HCT116 (cell line): ENCODE data around the gene CAPNS1. TPM values are rescaled to one million over a fixed set of nuclear protein-coding genes. Genes with fewer than 3 reads are reported as not detected.

ENCODE experiments used
- ATAC-seq: fragments of 200-7000 bp; cut with Tn5 transposase; 2 replicates; pipeline ENCODE4 v1.9.1; 2020; ENCODE audit warnings: mild to moderate bottlenecking, moderate library complexity
- BruUV-seq: library from RNA; stranded (reverse); fragments of 400-500 nt; replicated peaks from 2 replicates; lab custom pipeline; 2021; lab: Mats Ljungman, UMichigan
- CTCF ChIA-PET: fragments of 300-600 bp; sonication (Branson Sonifier 250); formaldehyde crosslinking; loops from one replicate; lab custom pipeline; 2021; ENCODE audit warnings: antibody characterized with exemption; lab: Charles Lee
- POLR2A ChIA-PET: fragments of 300-600, 350-600 bp; sonication (Branson Sonifier 250); formaldehyde crosslinking; loops from one replicate; lab custom pipeline; 2021; ENCODE audit warnings: antibody characterized with exemption; lab: Charles Lee
- RAD21 ChIA-PET, 2 experiments: fragments of 300-600 bp; sonication (Branson Sonifier 250); formaldehyde crosslinking; loops; one replicate each; lab custom pipeline; 2023; ENCODE audit warnings: low total read pairs in 2 of 2; ENCODE audit not compliant: uncharacterized antibody in 2 of 2, unreplicated experiment in 2 of 2, low non-redundant PET in 1 of 2; lab: Charles Lee
- DNase-seq: peaks from one replicate; pipeline ENCODE4 v3.0.0-alpha.2; 2010; ENCODE audit warnings: low read depth, low spot score
- H2AFZ ChIP-seq: fragments of 200-600 bp; shearing (Covaris generic), sonication (generic); 2 replicates; pipeline ENCODE4 v1.6.1; 2017; ENCODE audit warnings: low read depth, mixed run types, mixed read lengths, antibody characterized with exemption, low read length; ENCODE audit not compliant: poor library complexity, severe bottlenecking
- H3K27ac ChIP-seq: 2 replicates; pipeline ENCODE4 v1.5.1; 2012; ENCODE audit warnings: low read depth, low read length
- H3K27me3 ChIP-seq: fragments of 200-600 bp; sonication (generic); 2 replicates; pipeline ENCODE4 v1.6.1; 2016; ENCODE audit warnings: mixed run types, low read length, mixed read lengths; ENCODE audit not compliant: insufficient read depth
- H3K36me3 ChIP-seq, 2 experiments: fragments of 200-500 bp in 1 of 2; fragments of 200-600 bp in 1 of 2; sonication (Bioruptor generic) in 1 of 2; sonication (generic) in 1 of 2; 2 replicates each; pipeline versions ENCODE4 v1.5.1 to v1.6.1; 2014 to 2016; ENCODE audit warnings: low read length in 2 of 2, inconsistent platforms in 1 of 2, mixed read lengths in 1 of 2, mixed run types in 1 of 2; ENCODE audit not compliant: insufficient read depth in 2 of 2, control insufficient read depth in 1 of 2
- H3K4me1 ChIP-seq, 2 experiments: fragments of 200-600 bp in 1 of 2; sonication (generic) in 1 of 2; 2 replicates each; pipeline versions ENCODE4 v1.5.1 to v1.6.1; 2012 to 2017; ENCODE audit warnings: low read length in 2 of 2, inconsistent platforms in 1 of 2, mild to moderate bottlenecking in 1 of 2, mixed read lengths in 1 of 2, mixed run types in 1 of 2, moderate library complexity in 1 of 2; ENCODE audit not compliant: insufficient read depth in 2 of 2, control insufficient read depth in 1 of 2
- H3K4me2 ChIP-seq: fragments of 200-600 bp; sonication (generic); 2 replicates; pipeline ENCODE4 v1.6.1; 2017; ENCODE audit warnings: mixed run types, low read length, mixed read lengths
- H3K4me3 ChIP-seq, 2 experiments: fragments of 200-600 bp in 1 of 2; sonication (generic) in 1 of 2; replicated peaks in 1 of 2; 2 replicates each; pipeline ENCODE4 v1.5.1; 2011 to 2016; ENCODE audit warnings: low read length in 2 of 2, control low read depth in 1 of 2, low read depth in 1 of 2, mild to moderate bottlenecking in 1 of 2, mixed read lengths in 1 of 2, mixed run types in 1 of 2
- H3K79me2 ChIP-seq: fragments of 200-600 bp; sonication (generic); 2 replicates; pipeline ENCODE4 v1.6.1; 2017; ENCODE audit warnings: mild to moderate bottlenecking, mixed run types, low read length, moderate library complexity, mixed read lengths; ENCODE audit not compliant: insufficient read depth
- H3K9ac ChIP-seq: fragments of 200-600 bp; sonication (generic); 2 replicates; pipeline ENCODE4 v1.6.1; 2016; ENCODE audit warnings: low read length, mixed read lengths
- H3K9me2 ChIP-seq: fragments of 200-600 bp; sonication (generic), shearing (Covaris generic); 2 replicates; pipeline ENCODE4 v1.6.1; 2017; ENCODE audit warnings: mixed run types, mild to moderate bottlenecking, moderate library complexity; ENCODE audit not compliant: insufficient read depth
- H3K9me3 ChIP-seq, 2 experiments: fragments of 200-500 bp in 1 of 2; fragments of 200-600 bp in 1 of 2; sonication (Bioruptor generic) in 1 of 2; sonication (generic) in 1 of 2; 2 replicates each; pipeline ENCODE4 v1.6.1; 2014 to 2017; ENCODE audit warnings: low read length in 2 of 2, mixed read lengths in 2 of 2, inconsistent platforms in 1 of 2, low read depth in 1 of 2, mild to moderate bottlenecking in 1 of 2, mixed run types in 1 of 2, moderate library complexity in 1 of 2; ENCODE audit not compliant: control insufficient read depth in 1 of 2, insufficient read depth in 1 of 2
- H4K20me1 ChIP-seq: fragments of 200-600 bp; sonication (generic), shearing (Covaris generic); 2 replicates; pipeline ENCODE4 v1.6.1; 2017; ENCODE audit warnings: mixed run types, mild to moderate bottlenecking, moderate library complexity; ENCODE audit not compliant: insufficient read depth
- CBX3 ChIP-seq: IDR thresholded peaks from 2 replicates; pipeline ENCODE4 v1.6.1; 2012; ENCODE audit warnings: low read depth
- CEBPB ChIP-seq: IDR thresholded peaks from 2 replicates; pipeline ENCODE4 v1.6.1; 2012; ENCODE audit warnings: low read depth
- CTCF ChIP-seq, 3 experiments: fragments of 200-600 bp in 1 of 3; sonication (generic) in 1 of 3; IDR thresholded peaks in 2 of 3; conservative IDR thresholded peaks in 1 of 3; 2 replicates each; pipeline ENCODE4 v1.5.1; 2012 to 2017; ENCODE audit warnings: low read depth in 2 of 3, low read length in 2 of 3, antibody characterized with exemption in 1 of 3, borderline replicate concordance in 1 of 3, control low read depth in 1 of 3, mild to moderate bottlenecking in 1 of 3, mixed read lengths in 1 of 3, mixed run types in 1 of 3, moderate library complexity in 1 of 3; ENCODE audit not compliant: insufficient read depth in 1 of 3
- EGR1 ChIP-seq: IDR thresholded peaks from 2 replicates; pipeline ENCODE4 v1.6.1; 2012; ENCODE audit warnings: low read depth
- ELF1 ChIP-seq: IDR thresholded peaks from 2 replicates; pipeline ENCODE4 v1.6.1; 2012; ENCODE audit warnings: low read depth, borderline replicate concordance
- JUND ChIP-seq: IDR thresholded peaks from 2 replicates; pipeline ENCODE4 v1.6.1; 2012
- MAX ChIP-seq: IDR thresholded peaks from 2 replicates; pipeline ENCODE4 v1.6.1; 2012
- POLR2A ChIP-seq: IDR thresholded peaks from 2 replicates; pipeline ENCODE4 v1.7.0; 2011; ENCODE audit warnings: borderline replicate concordance; ENCODE audit not compliant: insufficient read depth, insufficient read length; ENCODE audit errors: extremely low read depth
- POLR2AphosphoS5 ChIP-seq: IDR thresholded peaks from 2 replicates; pipeline ENCODE4 v1.6.1; 2011; ENCODE audit warnings: mild to moderate bottlenecking, low read depth, low read length, moderate library complexity
- RAD21 ChIP-seq: IDR thresholded peaks from 2 replicates; pipeline ENCODE4 v1.6.1; 2012; ENCODE audit warnings: low read depth, mild to moderate bottlenecking
- REST ChIP-seq: IDR thresholded peaks from 2 replicates; pipeline ENCODE4 v1.6.1; 2012; ENCODE audit warnings: low read depth
- SIN3A ChIP-seq: IDR thresholded peaks from 2 replicates; pipeline ENCODE4 v1.6.1; 2012; ENCODE audit warnings: low read depth
- SRF ChIP-seq: IDR thresholded peaks from 2 replicates; pipeline ENCODE4 v1.6.1; 2012; ENCODE audit warnings: low read depth
- TCF7L2 ChIP-seq: IDR thresholded peaks from 2 replicates; pipeline ENCODE4 v1.7.0; 2011; ENCODE audit warnings: borderline replicate concordance, inconsistent platforms; ENCODE audit not compliant: insufficient read depth, insufficient read length; ENCODE audit errors: extremely low read depth
- YY1 ChIP-seq: IDR thresholded peaks from 2 replicates; pipeline ENCODE4 v1.6.1; 2011; ENCODE audit warnings: low read length, low read depth, moderate library complexity, mild to moderate bottlenecking; ENCODE audit not compliant: insufficient replicate concordance; ENCODE audit errors: extremely low read depth
- ZBTB33 ChIP-seq: IDR thresholded peaks from 2 replicates; pipeline ENCODE4 v1.6.1; 2011; ENCODE audit warnings: mild to moderate bottlenecking, low read length, moderate library complexity; ENCODE audit not compliant: insufficient replicate concordance; ENCODE audit errors: extremely low read depth
- ZFX ChIP-seq: fragments of 450-650 bp; IDR thresholded peaks from 2 replicates; pipeline ENCODE4 v1.6.1; 2017
- intact Hi-C: fragments of 100-400 bp; cut with micrococcal nuclease; formaldehyde crosslinking; loops from 2 replicates; pipeline ENCODE4 v1.10.0; 2022
- total RNA-seq: library from RNA; stranded (reverse); gene quantifications from one replicate; pipeline ENCODE4 v1.2.1, GENCODE V29; 2021; ENCODE audit not compliant: unreplicated experiment

Gene CAPNS1
- total RNA-seq, 1 experiment from 2014 or later: 621 TPM

- no peaks in the 10 kb centered on the region for H3K27me3 ChIP-seq
- TF ChIP-seq JUND: no peak
- no peak for TF ChIP-seq SRF
- no peak for TF ChIP-seq POLR2A
- no peak for TF ChIP-seq MAX
- no peak for TF ChIP-seq SIN3A
- TF ChIP-seq CBX3: no peak
- TF ChIP-seq TCF7L2: no peak
- TF ChIP-seq ELF1: no peak
- no peak for TF ChIP-seq POLR2AphosphoS5
- no peak for TF ChIP-seq ZFX
- TF ChIP-seq YY1: no peak
- TF ChIP-seq ZBTB33: no peak
- TF ChIP-seq CEBPB: no peak
- TF ChIP-seq EGR1: no peak
- no peak for TF ChIP-seq REST
- TF ChIP-seq CTCF (IDR thresholded peaks at IDR 0.05 in 2 of 3, conservative IDR thresholded peaks at IDR 0.05 in 1 of 3; ENCODE audit: borderline replicate concordance in 1 of 3, insufficient read depth in 1 of 3, low read depth in 2 of 3, low read length in 2 of 3): no peak
- TF ChIP-seq RAD21: no peak
- TF ChIP-seq, all 23 proteins: peak for 0
- BruUV-seq: no TSS peak
- H4K20me1 ChIP-seq: no peaks in the 10 kb centered on the region
- H2AFZ ChIP-seq: no peak overlapping the region
- peaks cover 20 to 45% of the 10 kb centered on the region in 2 experiments for H3K36me3 ChIP-seq
- H3K9me2 ChIP-seq: no peaks in the 10 kb centered on the region
- no peak for DNase-seq
- ChIA-PET POLR2A (interaction anchor here (1.4 kb wide), 1 partner anchor 23 kb away, joined by 4 read pairs; no protein-coding TSS in a partner anchor), RAD21 (no interaction called here), CTCF (no interaction called here)
- no peak overlapping the region for H3K27ac ChIP-seq
- no peak overlapping the region for H3K4me2 ChIP-seq
- H3K9ac ChIP-seq: no peak overlapping the region
- no peak; the same call in 1 of the 2 replicates for ATAC-seq
- H3K9me3 ChIP-seq: no peaks in the 10 kb centered on the region
- no peak overlapping the region for H3K4me3 ChIP-seq
- H3K4me1 ChIP-seq: no peaks in the 10 kb centered on the region
- H3K79me2 ChIP-seq: peaks cover 17% of the 10 kb centered on the region; the same call in 1 of the 2 replicates
- intact Hi-C loops: no loop called here
These were observed 11.5 kb downstream of the CAPNS1 start for GRCh38 chr19:36151144-36152018.
